Germinal center (tissue), 1 donor: ENCODE measurements around the gene RAB11FIP4.

ENCODE experiments used
- DNase-seq: peaks from one replicate; pipeline ENCODE4 v3.0.0; 2012; ENCODE audit warnings: mixed read lengths, low spot score

The RAB11FIP4 gene

DNA sequence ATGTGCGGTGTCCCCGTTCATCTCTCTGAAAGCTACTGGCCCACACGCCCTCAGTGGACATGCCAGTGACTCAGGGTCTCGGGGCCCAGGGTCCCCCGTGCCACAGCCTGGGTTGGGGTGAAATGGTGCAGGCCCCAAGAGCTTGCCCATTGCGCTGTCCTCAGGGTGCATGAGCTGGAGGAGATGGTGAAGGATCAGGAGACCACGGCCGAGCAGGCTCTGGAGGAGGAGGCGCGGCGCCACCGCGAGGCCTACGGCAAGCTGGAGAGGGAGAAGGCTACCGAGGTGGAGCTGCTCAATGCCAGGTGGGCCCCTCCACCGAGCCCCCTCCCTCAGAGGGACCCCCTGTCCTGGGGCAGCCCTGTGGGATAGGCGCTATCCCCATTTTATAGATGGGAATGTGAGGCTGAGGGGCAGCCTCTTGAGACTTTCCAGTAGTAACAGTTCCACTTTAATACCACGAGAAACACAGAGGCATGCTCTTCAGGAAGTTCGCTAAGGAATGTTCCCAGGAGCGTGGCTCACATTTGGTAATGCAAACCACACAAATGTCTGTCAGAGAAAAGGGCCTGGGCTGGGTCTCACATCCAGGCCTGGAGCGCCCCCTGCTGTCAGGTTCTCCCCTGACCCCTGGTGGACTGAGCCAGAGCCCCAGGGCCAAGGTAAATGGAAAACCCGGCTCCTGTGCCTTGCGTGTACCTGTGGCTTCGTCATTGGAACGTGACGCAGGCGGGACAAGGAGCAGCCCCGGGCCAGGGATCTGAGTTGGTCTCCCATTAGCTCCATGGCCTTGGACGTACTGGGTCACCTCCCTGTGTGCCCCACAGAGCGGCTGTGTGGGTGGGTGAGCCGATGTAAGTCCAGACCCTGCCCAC lies 133.7 kb downstream of the RAB11FIP4 start:
- peak; percentile 89 for DNase-seq

DNA sequence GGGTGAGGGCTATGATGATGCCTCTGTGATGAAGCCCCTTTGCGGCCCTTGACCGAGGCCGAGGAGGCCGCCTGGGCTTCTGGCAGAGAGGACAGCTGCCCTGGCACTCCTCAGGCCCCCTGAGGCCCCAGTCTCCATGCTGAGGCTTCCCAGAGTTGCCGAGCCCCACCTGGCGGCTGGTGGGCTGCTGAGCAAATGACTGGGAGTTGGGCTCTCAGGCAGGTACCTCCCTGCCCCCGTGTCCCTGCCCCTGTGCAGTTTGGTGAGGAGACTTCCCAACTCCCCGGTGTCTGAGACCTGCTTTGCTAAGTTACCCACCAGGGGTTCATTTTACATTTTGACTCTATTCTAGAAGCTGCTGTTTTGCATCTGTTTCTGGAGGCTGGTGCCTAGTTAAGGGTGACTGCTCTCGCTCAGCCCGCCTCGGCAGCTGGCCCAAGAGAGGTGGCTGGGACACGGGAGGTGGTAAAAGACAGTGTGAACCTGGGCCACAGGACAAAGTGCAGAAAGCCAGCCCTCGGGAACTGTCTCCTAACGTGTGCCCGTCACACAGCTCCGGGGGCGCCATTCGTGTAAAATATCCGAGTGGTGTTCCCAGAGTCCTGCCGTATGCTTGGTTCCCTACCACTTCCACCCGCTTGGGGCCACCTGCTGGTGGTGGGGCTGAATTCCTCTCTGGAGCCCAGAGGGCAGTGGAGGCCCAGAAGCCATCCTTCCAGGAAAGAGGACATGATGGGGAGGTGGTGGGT lies 134.5 kb downstream of the RAB11FIP4 start:
- peak; percentile 82 for DNase-seq

DNA sequence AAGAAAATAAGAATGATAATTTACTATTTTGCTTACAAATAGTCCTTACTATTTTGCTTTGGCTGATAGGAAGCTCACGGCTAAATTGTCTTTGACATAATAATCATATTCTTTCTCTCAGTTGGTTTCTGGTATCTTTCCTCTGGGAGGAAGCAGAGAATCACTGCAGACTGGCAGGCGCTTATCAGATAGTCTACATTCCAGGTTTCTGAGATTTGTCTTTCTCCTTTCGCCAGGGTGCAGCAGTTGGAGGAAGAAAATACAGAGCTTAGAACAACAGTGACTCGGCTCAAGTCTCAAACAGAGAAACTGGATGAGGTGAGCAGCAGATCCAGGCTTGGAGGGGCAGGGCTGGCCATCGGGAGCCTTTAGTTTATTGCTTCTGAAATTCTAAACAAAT lies 136.1 kb downstream of the RAB11FIP4 start:
- DNase-seq = no peak

DNA sequence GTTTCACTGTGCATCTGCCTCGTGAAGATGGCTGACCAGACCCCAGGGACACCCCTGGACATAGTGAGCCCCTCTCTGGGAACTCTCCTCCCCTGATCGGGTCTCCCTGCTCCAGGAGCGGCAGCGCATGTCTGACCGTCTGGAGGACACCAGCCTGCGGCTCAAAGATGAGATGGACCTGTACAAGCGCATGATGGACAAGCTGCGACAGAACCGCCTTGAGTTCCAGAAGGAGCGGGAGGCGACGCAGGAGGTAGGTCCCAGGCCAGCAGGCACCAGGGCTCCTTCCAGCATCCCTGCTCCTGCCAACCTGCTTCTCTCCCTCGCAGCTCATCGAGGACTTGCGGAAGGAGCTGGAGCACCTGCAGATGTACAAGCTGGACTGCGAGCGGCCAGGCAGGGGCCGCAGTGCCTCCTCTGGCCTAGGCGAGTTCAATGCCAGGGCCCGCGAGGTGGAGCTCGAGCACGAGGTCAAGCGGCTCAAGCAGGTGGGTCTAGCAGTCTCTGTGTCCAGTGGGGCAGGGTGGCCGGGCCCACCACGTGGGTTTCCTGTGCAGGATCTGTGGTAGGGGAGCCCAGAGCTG lies 136.9 kb downstream of the RAB11FIP4 start:
- DNase-seq = no peak

DNA sequence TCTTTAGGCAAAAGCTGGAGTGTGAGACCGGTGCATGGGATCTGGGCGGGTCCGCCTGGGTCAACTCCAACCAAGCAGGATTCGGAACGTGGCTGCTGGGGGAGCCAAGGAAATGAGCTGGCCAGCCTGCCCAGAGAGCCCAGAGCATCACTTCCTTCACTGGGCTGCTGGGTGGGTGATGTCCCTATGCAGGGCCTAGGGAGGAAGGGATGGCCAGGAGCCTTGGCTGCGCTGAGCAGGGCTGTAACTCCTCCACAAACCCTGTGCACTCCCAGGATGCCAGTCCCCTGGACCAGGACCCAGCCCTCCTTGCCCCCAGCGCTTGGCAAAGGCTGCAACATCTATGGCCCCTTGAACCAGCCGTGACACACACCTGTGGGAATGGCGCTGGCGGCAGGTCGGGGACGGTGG lies 138.4 kb downstream of the RAB11FIP4 start:
- no peak for DNase-seq

DNA sequence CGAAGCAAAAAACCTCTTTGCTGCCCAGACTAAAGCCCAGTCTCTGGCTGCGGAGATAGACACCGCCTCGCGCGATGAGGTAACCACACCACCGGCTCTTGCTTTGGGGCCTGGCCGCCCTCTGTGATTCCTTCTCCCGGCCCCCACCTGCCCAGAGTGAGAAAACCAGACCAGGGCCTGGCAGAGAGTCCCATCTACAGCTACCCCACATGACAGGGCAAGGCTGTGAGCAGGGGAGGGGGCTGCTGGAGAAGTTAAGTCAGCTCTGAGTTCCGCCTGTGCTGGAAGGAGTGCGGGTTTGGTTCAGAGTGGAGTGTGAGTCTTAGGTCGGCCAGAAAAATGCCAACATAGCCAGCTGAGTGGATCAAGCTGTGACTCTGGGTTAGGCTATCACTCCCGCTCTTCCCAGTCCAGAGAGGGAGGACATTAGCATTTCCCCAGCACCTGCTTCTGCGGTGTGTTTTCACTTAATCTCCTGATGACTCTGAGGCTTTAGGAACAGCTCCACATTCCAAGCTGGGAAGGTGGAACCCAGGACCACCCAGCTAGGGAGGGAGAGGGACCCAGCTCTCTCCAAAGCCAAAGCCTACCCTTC lies 139.0 kb downstream of the RAB11FIP4 start:
- DNase-seq = no peak

DNA sequence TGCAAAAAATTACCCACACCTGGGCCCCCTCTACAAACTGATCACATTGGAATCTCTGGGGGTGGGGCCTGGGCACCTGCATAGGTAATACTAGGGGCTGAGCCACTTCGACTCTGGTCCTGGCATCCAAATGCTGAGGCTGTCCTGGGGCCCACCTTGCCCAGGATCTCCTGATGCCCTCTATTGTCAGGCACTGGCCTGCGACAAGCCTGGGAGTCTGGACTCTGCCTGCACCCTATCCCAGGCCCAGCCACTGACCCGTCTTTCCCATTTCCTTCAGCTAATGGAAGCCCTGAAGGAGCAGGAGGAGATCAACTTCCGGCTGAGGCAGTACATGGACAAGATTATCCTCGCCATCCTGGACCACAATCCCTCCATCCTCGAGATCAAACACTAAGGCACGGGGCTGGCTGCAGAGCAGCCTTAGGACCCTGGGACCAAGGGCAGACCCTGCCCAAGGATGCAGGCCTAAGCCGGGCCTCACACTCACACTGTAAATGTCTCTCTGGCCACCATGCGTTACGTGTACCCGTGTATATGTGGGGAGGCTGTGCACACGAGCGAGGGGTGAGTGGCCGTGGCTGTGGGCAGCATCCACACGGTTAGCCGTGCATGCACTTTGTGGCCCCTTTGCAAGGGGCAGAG lies 140.0 kb downstream of the RAB11FIP4 start:
- no peak for DNase-seq

DNA sequence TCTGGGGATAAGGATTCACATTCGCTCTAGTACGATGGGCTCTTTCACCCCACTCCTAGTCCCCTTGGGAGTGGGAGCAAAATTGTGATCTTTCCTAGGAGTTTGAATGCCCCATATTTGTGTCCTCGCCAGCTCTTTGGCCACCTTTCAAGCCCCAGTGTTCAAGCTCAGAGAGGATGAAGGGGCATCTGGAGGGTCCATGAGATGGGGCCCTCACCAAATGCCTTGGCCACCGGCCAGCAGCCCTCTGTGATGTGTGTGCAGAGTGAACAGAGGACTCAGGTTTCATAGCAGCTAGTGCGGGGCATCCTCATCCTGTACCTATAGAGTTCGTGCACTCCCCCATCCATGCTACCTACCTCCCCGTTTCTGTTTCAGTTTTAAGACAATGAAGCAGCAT lies 140.6 kb downstream of the RAB11FIP4 start:
- no peak for DNase-seq

DNA sequence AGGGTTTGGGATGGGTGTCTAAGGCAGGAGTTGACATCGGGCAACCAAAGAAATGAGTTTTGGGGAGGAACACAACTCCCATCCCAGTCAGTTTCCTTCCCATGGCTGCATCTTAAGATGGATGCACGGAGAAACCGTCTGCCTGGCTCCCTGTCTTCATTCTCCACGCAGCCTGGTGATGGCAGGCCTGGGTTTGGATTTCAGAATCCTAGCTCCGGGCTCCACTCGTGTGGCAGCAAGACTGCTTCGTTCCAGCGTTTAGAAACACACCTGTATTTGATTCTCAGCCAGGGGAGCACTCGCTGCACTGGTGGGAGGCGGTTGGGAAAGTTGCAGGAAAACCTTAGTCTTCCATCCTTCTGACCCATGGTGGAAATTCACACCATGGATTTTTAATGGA lies 141.1 kb downstream of the RAB11FIP4 start:
- DNase-seq = no peak

DNA sequence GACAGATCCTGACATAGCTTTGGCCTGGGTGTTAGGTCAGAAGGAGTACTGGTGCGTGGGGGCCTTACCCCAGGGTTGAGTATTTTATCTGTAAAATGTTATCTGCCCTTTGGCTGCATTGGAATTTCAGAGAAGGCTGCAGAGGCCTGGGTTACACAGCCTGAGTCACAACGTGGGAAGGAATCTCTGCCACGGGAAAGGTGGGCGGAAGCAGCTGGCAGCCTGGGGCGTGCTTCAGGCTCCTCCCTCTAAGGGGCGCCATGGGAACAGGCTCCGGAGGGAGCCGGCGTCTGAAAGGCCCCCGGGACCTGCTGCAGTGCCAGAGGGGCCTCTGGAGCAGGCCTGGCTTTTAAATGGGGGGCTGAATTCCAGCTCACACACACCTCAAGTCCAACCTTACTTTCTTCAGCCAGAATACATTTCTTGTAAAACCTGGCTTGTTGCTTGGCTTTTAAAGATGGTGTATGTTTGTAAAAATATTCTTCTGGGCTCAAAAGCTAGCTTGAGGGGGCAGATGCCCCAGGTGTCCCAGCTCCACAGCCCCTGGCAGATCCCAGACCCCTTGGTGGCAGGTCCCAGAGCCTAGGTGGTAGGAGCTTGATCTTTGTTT lies 142.2 kb downstream of the RAB11FIP4 start:
- DNase-seq = peak; percentile 51

DNA sequence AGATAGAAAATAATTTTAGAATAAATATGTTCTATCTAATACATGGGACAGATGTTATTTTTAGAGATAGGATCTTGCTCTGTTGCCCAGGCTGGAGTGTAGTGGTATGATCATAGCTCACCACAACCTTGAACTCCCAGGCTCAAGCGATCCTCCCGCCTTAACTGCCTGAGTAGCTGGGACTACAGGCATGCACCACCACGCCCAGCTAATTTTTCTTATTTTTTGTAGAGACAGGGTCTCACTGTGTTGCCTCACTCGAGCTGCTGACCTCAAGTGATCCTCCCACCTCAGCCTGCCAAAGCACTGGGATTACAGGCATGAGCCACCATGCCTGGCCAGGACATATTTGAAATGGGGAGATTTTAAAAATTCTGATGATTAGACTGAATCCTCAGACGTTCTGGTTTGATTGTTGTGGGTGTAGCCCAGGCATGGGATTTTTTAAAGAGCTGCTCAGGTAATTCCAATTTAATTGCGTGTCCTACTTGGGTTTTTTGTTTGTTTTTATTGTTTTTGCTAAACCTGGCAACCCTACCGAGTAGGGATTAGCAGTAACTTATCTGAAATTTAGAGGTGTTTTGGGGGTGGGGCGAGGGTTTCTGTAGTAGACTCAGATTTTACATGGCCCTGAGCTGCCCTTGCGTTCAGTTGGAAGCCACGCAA lies 142.9 kb downstream of the RAB11FIP4 start:
- DNase-seq = no peak

DNA sequence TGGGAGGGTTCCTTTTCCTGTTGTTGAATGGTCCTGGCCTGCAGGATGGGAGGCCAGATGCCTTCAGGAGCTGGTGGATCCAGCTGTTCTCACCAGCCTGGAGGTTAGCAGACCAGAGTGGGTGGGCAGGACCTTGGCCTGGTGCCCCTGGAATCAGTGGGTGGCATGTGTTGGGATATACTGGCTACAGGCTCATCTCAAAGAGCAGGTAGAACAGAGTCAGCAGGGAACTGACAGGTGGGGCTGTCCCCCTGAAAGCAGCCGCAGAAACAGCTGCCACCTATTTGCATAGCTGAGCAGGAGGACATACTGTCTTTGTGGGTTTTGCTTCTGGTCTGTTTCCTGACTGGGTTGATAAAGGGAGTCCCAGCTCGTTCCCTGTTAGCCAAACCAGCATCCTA lies 144.1 kb downstream of the RAB11FIP4 start:
- peak; percentile 86 for DNase-seq

DNA sequence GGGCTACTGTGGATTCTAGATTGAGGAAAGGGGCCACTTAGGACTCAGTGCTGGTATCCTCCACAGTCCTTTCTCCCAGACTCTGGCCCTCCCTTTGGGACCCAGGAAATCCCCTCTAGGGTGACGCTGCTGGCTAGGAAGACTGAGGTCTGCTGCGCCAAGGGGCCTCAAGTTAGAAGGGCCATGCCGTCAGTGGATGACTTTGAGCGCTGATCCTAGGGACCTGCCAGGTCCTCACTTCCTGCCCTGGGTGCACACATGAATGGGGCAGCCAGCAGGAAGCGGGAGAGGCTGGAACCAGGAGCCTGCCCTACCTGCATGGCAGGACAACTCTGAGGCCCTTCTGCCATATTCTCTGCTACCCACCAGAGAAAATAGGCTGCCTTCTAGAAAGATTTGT lies 145.0 kb downstream of the RAB11FIP4 start:
- DNase-seq = no peak

DNA sequence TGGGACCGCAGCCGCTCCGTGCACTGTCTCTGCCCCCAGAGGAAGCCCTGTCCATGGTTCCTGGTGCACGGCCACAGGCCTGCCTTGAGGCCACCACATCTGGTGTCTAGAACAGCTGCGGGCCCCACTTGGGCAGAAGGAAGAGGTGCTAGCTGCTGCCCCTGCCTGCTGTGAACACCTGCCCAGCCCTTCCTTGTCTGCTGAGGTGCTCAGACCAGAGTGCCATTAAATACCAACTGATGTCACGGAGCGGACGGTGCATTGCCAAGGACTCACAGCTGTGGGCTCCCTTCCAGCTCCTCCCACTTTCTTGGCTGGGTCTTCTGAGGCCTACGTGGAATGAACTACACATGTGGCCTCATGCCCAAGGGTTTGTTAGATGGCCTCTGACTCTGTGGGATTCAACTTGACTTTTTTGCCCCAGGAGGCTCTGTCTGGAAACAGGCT lies 146.1 kb downstream of the RAB11FIP4 start:
- peak; percentile 70 for DNase-seq

DNA sequence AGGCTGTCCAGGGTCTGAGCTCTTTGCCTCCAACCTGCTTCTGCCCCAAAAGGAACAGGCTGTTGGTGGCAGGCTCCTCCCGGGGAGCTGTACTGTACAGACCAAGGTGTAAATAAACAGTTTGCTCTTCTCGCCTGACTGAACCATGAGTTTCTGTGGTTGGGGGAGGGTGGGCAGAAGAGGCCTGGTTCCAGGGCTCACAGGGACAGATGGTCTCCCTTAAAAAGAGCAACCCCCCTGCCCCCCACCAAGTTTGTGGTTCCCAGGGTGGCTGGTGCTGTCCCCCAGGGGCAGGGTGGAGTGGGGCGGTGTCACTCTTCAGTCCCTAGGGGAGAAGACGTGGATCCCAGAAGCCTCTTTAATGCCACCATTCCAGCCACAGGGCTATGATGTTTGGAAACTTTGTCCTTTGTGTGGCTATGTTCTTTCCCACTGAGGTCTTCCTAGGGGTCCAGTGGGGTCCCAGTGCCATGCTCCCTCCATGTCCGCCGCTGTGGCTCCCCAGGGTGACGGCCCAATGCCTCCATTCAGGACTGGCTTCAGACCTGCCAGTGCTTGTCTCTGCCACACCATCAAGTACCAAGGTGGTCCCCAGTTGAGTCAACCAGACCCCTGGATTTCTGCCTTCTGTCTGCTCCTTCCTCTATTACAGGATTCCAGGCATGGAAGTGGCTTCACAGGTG lies 146.7 kb downstream of the RAB11FIP4 start:
- DNase-seq = peak; percentile 80

DNA sequence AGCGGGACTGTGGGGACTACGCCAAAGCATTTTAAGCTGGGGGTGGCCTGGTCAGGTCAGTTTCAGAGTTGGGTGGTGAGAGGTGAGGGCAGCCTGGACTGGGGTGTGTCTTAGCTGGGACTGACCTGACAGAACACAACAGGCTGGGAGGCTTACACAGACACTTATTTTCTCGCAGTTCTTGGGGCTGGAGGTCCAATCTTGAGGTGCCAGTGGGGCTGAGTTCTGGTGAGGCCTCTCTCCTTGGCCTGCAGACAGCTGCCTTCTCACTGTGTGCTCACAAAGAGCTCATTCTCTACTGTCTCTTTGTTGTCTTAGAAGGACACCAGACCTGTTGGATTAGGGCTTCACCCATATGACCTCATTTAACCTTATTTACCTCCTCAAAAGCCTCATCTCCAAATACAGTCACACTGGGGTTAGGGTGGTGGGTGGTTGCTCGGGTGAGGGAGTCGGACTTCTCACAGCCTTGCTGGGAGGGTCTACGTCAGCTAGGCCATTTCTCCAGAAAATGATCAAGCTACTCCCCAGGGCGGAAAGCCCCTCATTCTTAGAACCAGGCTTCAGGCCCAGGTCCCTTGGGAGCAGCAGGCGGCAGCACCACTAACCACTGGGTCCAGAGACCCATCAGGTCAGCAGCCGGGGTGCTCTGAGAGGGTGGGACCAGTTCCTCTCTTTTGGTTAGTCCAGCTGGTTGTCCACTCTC lies 149.3 kb downstream of the RAB11FIP4 start:
- no peak for DNase-seq

DNA sequence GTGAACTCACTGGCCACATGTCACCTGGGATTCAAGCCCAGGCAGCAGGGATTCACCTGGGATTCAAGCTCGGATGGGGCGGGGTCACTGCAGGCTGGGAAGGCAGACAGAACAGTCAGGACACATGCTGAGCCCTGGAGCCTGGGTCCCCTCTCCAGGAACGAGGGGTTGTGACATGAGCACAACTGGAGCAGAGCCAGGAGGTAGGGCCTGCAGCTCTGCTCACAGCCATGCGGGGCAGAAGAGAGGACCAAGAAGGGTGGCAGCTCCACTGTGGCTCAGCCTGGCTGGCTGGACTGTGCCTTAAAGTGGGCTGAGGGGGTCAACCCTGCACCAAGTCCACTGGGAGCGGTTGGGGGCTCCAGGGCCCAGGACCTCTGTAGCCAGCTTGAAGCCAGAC lies 150.1 kb downstream of the RAB11FIP4 start:
- DNase-seq = no peak

DNA sequence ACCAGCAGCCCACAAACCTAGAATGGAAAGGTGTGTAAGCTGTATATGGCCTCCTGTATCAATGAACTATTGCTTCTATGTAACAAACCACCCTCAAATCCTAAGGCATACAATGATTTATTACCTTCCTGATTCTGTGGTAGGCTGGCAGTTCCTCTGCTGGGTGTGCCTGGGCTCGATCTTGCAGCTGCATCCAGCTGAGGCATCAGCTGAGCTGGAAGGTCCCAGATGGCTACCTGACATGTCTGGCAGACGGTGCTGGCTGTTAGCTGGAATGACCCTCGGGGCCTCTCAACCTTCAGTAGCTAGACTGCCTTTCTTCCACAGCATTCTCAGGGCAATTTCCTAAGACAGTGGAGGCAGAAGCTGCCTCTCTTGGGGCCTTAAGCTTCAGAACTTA lies 152.7 kb downstream of the RAB11FIP4 start:
- DNase-seq = no peak

DNA sequence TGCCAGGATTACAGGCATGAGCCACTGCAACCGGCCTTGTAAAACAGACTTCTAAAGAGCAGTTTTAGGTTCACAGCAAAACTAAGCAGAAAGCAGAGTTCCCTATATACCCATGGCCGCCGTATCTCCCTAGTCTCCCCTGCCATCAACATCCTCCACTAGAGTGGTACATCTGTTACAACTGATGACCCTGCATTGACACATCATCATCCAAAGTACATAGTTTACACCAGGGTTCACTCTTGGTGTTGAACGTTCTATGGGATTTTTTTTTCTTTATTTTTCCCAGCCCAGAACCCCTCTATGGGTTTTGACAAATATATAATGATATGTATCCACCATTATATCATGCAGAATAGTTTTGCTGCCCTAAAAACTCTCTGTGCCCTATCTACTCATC lies 155.2 kb downstream of the RAB11FIP4 start:
- DNase-seq = no peak

DNA sequence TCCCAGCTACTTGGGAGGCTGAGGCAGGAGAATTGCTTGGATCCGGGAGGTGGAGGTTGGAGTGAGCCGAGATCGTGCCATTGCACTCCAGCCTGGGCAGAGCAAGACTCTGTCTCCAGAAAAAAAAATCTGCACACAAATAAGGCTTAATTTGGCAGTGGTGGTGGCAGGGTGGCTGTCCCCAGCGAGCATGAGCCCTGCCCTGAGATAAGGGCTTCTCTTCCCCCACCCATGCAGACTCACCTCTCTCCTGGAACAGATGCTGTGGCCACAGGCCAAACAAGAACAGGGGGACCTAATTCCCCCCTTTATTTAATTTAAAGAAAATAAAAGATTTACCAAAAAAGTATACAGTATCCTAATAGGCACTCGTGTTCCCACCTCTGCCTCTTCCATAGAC lies 157.2 kb downstream of the RAB11FIP4 start:
- no peak for DNase-seq
